Muscle of arm (tissue), 12 donors: Measurements from ENCODE around the gene PRR5. TPM values are rescaled to one million over a fixed set of nuclear protein-coding genes. Genes with fewer than 3 reads are reported as not detected.

Source experiments
- DNase-seq: peaks from one replicate; pipeline ENCODE4 v3.0.0-alpha.2; 2013
- polyA plus RNA-seq, 12 donors: library from polyadenylated mRNA; unstranded; fragments of 120-200 nt; gene quantifications; one replicate each; pipeline ENCODE4 v1.2.1, GENCODE V29; 2013; ENCODE audit not compliant: insufficient read length in 12 of 12

PRR5 gene
- polyA plus RNA-seq, 12 donors = 16.6 to 48.2 (median 22.2) TPM; not detected in 1

DNA sequence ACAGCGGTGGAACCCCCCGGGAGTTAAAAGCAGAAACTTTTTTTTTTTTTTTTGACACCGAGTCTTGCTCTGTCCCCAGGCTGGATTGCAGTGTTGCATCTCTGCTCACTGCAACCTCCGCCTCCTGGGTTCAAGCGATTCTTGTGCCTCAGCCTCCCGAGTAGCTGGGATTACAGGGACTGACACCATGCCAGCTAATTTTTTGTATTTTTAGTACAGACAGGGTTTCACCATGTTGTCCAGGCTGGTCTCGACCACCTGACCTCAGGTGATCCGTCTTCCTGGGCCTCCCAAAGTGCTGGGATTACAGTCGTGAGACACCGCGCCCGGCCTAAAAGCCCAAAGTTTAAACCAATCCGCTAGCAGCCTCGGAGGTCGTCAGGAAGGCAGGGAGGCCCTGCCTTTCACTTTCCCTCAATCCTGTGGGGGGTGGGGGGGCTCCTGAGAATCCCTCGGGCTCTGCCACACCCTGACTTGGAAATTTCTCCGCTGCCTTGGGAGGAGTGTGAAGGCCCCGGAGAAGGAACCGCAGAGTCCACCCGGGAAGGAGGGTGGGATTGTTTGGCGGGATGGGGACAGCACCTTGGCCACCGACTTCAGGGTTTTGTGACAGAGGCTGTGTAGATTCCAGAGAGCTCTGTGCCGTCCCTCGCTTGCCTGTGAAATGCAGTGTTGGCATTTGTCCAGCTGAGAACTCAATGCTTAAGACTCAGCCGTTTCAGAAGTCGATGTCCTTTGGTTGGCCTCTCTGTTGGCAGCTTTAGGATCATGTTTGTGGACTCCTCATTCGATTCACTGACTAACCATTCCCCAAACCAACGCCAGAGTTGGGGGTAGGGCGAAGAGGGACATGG, 51.4 kb downstream of the PRR5 start:
- peak; percentile 82 for DNase-seq

DNA sequence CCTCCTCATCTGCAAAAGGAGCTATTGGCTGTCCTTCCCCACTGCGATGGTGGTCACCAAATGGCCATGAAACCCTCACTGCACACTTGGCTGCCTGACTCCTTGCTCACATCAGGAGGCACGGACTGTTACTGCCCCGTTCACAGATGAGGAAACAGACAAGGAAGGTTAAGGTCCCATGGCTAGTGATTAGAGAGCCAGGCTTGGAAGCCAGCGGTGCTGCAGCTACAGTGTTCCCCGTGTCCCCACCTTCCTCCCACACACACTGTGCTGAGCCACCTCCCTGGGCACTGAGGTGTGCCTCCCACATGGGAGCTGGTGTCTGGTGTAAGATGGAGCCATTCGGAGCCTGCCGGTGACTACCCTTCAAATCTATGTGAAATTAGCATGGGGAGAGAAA, 53.0 kb downstream of the PRR5 start:
- DNase-seq = no peak

DNA sequence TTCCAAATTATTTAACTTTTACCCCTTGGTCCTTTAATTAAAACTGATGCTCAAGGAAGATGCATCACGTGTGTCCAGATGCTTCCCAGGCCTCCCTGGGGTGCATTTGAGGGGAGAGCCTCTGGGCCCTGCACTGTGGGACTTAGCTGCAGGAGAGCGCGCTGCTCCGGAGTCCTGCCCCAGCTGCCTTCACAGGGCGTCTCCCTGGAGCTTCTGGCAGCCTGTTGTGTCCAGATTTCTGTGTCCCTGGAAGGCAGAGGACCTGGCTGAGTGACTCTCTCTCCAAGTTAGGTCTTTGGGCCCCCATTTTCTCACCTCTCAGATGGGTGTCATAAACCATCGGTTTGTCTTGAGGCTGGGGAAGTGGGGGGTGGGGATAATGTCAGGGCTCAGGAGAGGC, 53.4 kb downstream of the PRR5 start:
- no peak for DNase-seq

DNA sequence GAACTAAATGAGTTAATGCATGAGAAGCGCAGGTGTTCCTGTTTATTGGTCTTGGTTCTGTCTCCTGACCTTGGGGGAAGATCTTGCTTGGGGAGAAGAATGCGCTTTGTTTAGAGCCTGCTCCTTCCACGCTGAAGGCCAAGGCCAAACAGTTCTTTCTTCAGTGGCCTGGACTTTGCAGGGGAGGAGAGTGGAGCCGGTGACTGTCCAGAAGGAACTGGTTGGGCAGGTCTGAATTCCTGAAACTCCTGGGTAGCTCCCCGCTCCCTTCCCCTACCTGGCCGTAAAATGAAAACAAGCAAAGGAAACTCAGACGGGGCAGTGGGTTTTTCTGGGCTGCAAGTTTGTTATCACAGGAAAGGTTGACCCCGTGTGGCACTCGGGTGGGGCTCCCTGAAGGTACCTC, 54.0 kb downstream of the PRR5 start:
- DNase-seq = no peak

DNA sequence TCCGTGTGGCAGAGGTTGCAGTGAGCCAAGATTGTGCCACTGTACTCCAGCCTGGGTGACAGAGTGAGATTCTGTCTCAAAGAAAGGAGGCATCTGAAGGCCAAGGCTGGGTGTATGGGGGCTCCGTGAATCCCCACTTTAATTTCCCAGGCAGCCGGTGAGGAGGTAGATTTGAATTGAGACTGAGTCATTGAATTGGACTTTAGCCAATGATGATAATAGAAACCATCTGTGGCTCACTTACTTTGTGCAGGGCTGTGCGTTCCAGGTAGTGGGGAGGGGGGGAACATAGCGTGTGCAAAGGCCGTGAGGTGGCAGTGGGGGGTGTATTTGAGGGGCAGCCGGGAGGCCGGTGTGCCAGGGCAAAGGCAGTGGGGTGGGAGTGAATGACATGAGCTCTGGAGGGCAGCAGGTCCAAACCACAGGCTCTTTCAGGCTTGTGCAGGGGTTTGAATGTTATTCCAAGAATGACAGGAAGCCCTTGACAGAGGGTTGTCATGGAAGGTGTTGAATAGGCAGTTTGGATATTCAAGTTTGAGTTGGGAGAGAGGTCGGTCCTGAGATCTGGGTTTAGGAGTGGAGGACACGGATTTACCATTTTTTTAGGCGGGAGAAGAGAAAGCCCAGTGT, 56.5 kb downstream of the PRR5 start:
- DNase-seq = peak; percentile 59

DNA sequence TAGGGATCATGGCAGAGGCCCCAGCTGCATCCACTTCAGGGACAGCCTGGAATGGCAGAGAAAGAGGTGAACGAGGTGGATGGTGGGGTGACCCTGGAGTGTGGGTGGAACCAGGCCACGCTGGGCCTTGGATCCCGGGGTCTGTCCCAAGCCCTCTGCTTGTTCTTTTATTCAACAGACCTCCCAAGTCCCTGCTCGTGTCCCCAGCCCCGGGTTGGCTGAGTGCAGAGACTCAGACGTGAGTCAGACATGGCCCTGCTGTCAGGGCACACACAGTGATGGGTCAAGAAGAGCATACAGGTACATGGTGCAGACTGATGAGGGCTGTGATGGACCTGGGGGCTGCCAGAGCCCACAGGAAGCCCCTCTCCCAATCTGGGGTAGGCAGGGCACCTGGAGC, 57.0 kb downstream of the PRR5 start:
- DNase-seq = no peak

DNA sequence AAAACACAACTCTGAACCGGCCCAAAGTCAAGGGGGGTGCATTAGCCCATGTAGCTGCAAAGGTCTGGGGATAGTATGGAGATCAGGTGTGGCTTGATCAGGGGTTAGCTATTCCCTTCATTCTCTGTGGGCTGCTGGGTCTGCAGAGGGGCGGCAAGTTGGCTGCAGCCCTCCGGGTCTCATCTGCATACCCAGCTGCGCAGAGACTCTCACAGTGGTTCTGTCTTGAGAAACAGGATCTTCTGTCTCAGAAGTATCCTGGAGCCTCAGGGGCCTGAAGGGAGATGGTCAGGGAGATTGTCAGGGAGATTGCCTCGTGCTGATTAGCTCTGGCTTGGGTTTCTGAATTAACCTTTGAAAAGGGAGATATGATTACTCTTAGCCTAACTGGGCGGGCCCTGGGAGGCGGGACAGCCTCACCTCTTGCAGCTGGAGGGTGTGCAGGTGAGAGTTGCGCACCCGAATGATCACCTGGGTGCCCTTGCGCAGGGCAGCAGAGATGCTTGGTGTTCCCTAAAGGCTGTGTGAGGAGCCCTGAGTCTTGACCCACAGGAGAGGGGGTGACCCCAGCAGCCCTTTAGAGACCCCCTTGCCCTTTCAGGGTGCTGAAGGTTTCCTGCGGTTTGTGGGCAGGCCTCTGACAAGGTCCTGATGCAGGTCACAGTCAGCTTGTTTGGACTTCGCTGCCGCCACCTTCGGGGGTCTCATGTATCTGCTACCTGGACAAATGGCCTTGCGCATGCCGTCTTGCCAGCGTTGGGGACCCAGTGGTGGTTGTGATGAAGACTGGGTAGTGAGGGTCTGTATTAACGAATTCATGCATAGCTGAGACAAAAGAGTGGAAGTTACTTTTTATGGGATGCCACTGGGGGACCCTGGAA, 57.7 kb downstream of the PRR5 start:
- DNase-seq = no peak

DNA sequence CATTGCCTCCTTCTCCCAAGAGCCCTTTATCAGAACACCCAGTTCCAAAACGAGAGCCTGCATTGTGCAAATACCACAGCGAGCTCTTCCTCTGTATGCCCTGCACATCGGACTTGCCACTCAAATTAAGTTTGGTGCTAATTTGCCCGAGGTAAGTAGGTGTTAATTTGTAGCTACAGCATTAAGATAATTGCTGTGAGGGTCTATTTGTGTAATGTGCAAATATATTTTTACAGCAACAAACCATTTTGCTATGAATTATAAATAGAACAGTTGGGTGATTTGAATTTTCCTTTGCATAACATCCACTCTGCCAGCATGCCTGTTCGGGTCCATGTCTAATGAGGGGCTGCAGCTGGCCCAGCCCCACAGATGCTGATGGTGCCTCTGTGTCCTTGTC, 58.5 kb downstream of the PRR5 start:
- DNase-seq = no peak

DNA sequence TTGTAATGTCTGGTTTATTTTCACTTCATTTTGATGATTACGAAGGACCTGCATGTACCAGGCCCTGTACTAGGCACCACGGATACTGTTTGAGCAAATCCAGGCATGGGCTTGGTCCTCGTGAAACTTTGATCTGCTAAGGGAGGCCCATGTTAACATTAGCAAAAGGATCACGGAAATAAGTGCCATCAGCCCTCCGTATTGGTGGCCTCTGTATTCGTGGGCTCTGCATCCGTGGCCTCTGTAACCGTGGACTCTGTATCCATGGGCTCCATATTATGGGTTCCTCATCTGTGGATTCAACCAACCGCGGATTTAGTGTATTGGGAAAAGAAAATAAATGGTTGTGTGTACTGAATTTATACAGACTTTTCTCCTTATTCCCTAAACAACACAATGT, 59.0 kb downstream of the PRR5 start:
- no peak for DNase-seq

DNA sequence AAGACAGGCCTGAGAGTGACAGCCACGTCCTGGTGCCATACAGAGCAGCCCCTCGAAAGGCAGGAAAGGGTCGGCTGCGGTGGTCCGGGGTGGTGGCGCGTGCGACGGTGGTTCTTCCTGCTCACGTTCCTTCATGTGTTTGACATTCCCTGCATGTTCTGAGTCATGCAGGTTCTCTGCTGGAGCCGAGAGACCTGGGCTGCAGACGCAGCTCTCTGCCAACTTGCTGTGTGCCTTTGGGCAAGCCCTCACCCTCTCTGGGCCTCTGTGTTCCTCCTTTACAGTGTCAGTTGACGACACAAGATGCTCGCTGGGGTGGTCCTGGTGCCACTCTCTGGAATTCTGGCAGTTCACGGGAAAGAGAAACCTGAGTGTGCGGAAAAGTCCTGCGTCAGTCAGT, 62.4 kb downstream of the PRR5 start:
- no peak for DNase-seq

DNA sequence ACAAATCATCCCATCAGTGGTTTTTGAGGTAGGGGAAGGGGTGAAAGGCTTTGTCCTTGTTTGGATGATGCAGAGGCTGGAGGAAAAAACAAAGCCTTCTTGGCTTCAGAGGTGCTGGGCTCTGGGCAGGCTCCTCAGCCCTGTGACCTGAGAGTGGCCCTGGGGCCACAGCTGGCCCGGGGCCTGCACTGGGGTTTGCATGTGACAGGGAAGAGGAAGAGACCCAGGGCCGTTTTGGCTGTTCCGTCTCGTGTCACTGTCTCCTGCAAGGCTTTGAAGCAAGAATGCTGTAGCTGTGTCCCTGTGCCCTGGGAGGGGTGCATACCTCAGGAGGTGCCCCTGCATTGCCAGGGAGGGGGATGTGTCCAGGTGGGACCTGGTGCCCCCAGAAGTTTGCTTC, 63.0 kb downstream of the PRR5 start:
- DNase-seq = no peak

DNA sequence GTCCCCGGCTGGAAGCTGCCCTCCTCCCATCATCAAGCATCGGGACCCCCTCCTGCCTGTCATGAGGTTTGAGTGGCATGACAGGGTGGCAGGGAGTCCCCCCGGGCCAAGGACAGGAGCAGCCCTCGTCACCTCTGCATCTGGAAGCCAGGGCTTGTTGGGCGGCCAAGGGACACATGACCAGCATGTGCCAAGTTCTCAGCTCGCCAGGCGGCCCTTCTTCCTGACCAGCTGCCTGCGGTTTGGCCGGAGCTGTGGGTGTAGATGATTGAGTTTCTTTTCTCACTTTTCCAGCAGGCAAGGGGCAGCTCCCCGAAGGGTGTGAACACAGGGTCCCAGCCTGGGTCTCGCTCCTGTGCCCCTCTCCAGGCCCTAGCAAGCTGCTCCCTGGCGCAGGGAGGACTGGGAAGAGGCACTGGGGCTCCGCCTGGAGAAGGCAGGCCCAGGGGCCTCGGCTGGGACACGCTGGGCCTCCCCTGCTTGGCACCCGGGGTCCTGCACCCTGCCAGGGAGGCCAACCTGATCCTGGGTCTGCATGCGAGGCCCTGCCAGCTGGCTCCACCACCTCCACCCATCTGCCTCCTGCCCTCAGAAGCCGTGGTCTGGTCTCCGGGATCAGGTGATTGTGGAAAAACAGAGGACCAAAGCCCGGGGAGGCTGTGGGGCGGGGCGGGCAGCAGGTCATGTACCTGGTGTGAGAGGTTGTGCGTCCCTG, 63.7 kb downstream of the PRR5 start:
- DNase-seq = no peak

DNA sequence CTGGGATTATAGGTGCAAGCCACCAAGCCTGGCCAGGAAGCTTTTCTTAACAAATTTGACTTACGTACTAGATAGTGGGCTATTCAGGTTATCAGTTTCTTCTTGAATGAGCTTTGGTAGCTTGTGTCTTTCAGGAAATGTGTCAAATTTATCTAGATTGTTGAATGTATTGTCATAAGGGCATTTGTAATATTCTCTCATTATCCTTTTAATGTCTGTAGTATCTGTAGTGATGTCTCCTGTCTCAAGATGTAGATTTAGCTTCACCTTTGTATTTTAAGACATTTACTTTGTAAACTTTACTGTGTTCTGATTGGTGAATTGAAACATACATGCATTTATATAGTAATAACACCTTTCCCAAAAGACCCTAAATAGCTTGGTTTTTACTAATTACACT, 71.1 kb downstream of the PRR5 start:
- no peak for DNase-seq

DNA sequence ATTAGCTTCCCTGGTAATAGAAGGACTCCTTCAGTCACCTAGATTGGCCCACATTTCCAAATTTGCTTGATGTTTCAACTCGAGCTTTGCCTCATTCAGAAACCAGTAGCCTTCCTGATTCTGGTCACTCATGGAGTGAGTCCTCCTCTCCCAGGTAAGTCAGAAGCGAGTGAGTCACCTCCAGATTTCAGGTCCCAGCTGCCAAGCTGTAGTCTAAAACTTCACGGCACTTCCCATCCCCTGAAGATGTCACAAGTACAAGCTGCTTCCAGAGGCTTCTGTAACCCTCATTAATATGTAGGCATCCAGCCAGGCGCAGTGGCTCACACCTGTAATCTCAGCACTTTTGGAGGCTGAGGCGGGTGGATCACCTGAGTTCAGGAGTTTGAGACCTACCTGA, 73.9 kb downstream of the PRR5 start:
- no peak for DNase-seq

DNA sequence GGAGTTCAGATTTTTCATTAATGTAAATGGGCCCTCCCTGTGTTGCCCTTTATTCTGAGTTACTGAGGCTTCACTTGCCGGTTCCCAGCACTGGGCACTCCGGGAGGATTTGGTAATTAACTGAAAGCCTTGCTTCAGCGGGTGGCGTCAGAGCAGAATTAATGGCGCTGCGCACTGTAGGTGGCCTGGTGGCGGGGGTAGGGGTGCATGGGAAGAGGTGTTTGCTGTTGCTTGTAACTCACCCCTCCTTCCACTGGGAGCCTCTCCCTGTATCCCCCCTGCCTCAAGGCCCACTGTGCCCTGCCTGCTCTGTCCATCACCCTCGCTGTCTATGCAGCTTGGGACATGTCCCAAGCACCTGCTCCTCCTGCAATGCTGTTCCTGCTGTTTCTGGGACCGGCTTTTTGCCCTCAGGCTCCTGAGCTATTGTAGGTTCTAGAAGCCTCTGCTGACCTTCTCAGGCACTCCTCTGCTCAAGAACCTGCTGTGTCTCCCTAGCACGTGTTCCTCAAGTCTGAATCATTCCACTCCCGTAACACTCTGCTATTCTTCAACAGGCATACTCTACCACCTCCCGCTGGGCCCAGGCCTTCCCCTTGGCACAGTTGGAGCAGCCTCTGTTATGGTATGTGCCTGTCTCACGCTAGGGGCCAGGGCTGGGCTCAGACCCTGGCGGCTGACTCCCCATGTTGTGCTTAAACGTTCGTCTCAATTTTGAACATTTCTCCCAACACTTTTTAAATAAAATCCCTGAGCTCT, 74.8 kb downstream of the PRR5 start:
- DNase-seq = no peak

DNA sequence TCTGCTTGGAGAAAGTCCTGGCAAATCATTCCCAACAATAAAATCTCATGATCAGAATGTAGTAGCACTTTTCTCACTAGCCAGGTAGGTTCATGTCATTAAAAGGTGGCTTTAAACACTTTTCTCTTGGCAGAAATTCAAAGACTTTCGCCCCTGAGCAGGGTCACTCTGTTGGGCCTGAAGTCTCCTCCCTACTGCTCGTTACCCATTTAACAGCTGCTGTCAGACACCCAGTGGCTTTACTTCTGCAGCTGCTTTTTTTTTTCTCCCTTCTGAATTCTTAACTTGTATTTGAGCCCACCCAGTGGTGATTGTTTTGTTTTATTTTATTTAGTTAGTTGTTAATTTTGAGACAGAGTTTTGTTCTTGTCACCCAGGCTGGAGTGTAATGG, 75.4 kb downstream of the PRR5 start:
- no peak for DNase-seq

DNA sequence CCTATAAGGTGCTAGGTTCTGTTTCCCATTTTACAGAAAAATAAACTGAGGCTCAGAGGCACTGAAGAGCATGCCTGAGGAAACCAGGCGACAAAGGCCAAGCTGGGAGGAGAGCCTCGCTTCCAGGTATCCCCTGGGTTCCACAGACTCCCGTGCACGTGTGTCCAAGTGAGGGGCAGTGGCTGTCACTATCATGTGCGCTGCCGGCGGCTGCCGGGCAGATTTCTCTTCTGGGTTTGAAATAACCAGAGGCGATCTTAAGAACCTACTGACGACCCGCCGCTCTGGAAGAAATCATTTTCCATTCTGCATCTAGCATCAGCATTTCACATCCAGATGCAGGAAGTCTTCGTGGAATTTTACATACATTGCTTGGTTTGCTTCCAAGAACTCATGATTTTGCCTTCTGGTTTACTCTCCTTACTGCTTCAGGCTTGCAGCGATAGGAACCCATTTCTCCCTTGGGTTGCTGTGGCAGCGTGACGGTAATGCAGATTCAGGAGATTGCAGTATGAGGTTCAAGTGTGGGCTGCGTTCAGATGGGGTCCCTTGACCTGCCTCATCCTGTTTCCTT, 79.0 kb downstream of the PRR5 start:
- DNase-seq = peak; percentile 15

DNA sequence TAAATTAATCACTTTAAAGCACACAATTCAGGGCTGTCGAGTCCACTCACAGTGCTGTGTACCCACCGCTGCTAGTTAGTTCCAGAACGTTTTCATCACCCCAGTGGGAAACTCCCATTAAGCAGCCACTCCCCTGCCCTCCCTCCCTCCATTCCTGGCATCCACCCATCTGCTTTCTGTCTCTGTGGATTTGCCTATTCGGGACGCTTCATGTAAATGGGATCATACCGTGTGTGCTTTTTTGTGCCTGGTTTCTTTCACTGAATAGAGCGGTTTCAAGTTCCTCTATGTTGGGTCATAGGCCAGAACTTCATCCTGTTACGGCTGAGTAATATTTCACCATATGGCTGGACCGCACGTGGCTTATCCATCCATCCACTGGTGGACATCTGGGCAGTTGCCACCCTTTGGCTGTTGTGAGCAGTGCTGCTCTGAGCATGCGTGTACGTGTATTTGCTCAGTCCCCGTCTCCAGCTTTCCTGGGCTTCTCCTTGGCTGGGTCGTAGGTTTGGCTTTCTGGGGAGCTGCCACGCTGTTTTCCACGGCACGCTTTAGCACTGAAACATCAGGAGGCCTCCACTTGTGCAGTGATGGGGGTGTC, 80.5 kb downstream of the PRR5 start:
- DNase-seq = no peak

DNA sequence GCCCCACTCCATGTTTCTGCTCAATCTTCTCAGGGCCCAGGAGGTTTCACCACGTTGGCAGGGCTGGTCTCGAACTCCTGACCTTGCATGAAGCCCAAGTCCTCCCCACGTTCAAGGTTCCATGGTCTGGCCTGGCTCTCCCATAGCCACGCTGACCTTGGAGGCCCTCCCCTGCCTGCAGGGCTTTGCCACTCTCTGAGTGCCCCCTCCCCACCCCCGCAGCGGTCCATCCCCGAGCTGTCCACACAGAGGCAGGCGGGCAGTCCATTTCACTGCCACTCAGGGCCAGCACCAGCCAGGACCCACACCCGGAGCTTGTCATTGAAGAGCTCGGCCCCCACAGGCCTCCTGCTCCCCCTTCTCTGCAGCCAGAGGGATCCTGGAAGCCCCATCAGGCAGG, 81.1 kb downstream of the PRR5 start:
- DNase-seq = no peak

DNA sequence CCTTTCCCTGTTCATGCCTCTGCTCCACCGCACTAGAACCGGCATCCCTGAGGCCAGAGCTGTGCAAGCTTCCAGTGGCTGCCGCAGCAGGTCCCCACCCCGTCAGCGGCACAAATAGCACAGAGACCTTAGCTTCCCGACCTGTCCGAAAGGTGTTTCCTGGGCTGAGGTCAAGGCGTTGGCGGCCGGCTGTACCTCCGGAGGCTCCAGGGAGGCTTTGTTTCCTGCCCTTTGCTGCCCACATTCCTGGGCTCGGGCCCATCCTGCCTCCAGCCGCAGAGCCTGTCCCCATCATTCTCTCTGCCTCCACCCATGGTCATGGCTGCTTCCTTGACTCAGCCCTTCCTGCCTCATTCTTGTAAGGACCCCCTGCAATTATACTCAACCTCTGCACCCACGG, 81.6 kb downstream of the PRR5 start:
- DNase-seq = no peak
